Nucleus accumbens (tissue), 56 donors: Measurements from ENCODE around the gene SLC35B2.
A peak's percentile ranks its signal among the peaks of the same experiment; 100 is the strongest.

Experiments used
- DNase-seq, 56 donors: peaks; one replicate each; lab custom pipeline; 2025; lab: John Stamatoyannopoulos, UW

Gene SLC35B2

DNA sequence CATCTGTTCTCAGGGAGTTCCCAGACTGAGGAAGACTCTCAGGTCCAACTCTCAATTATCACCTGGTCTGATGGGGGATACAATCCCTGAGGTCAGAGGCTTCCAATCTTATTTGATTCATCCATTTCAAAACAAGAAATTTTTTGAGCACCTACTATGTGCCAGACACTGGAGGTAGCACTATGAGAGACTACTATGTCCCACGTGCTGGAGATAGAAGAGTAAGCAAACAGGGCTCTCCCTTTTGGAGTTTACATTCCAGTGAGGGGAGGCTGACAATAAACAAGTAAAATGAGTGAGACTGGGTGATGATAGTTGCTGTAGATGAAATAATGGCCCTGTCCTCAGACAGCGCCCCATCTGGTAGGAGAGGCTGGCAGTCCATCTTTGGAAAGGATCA, 29.4 kb upstream of the SLC35B2 start:
- DNase-seq: no peak

DNA sequence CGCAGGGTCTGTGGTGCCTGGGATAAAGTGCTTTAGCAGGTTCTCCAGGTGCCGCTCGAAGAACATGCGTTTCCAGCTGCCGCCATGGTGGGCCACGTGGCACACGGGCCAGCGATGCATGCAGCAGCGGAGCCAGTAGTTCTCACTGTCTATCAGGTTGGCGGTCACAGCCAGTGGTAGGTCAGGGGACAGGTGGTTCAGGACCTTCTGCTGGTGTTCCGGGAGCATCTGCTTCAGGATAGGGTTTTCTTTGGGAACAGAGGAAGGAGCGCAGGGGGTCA, 28.9 kb upstream of the SLC35B2 start:
- DNase-seq: no peak

DNA sequence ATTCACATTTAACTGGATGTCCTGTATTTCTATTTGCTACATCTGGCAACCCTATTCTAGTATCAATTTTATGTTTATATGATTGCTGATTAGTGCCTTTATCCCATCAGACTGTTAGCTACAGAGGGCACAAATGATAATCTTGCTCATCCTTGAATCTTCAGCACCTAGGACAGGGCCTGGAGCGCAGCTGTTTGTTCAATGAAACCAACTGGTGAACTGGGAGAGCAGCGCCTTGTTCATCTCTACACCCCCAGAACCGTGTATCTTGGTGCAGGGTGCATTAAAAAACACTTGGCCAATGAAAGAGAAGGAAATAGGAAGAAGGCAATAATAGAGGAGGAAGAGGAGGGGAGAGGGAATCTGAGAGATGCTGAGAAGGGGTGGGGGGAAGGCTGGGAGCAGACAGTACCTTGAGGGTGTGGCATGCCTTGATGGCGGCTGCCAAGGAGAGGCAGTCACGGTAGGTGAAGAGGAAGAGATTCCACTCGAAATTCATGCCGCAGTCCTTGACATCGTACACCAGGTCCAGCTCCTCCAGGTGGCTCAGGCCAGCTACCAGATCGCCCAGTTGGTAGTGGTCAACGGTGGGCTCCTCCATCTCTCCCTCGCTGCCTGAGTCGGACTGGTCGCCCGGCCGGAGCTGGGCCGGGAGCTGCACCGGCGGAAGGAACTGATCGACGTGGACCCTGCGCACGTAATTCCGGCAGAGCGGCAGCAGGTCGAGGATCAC, 28.4 kb upstream of the SLC35B2 start:
- DNase-seq: no peak

DNA sequence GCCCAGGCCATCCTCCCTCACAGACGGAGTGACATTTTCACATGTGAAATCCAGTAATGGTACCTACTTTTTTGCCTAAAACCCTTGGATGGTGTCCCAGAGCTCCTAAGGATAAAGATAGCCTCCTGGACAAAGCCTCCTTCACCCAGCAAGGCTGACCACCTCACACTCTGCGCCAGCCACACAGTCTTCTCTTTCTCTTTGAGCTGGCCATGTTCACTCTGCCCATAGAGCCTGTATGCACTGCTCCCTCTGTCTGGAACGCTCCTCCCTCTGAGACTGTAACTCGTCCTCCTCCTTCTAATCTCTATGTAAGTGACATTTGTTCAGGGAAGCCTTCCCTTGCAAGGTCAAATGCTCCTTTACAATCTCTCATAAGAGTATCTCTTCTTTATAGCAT, 27.5 kb upstream of the SLC35B2 start:
- DNase-seq: no peak

DNA sequence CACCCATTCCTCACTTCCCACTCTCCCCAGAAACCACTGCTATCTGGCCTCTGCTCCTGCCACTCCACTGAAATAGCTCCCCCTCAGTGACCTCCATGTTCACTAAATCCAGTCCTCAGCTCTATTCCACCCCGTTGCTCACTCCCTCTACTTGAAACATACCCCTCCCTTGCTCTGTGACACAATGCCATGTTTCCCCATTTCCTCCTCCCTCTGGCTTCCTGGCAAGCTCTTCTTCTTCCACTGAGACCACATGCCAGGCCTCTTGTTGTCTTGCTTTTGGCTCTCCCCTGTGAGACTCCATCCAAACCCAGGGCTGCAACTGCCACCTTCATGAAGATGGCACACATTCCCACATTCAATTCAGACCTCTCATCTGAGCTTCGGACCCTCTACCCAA, 26.8 kb upstream of the SLC35B2 start:
- peak in 5 of 56 donors; percentile 18 to 32 (median 25) for DNase-seq

DNA sequence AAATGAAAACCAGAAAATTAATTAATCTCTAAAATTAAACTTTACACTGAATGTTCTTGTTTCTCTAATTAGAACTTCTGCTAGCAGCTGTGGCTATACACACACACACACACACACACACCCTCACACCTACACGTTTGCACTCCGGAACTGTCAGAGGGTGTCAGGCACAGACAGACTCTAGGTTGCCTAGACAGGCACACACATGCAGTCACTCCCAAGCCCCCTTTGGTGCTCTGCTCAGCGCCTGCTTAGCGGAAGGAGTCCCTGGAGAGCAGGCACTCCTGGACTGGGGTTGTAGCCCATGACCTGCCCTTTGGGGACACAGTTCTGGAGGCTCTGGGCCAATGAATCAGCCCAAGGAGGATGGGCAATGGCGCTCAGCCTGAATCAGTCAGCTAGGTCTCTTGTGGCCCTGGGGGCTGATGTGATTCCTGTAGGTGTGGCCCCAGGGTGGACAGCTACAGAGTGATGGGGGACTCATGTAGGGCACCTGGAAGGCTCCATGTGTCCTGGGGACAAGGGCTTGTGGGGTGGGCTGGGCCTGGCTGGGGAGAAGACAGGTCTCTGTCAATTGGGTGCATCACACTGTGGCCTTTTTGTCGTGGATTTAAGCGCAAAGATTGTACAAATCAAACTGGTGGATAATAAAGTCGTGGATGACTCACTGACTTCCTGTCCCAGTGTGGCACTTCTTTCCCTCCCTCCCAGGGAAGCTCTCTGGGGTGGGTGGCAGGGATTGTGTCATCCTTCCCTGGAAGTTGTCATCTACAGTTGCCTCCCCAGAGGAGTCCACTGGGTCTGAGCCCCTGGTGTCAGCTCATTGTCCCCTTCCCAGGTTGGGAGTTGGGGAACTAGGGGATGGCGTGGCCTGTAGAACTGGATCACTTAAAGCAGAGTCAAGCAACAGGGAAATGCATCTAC, 21.7 kb upstream of the SLC35B2 start:
- DNase-seq: peak in 23 of 56 donors; percentile 3 to 69 (median 28)

- DNase-seq: no peak
These were observed 21.0 kb upstream of the SLC35B2 start for GRCh38 chr6:44278315-44278714.

GRCh38 chr6:44277763-44278162, 20.4 kb upstream of the SLC35B2 start:
- DNase-seq: no peak

DNA sequence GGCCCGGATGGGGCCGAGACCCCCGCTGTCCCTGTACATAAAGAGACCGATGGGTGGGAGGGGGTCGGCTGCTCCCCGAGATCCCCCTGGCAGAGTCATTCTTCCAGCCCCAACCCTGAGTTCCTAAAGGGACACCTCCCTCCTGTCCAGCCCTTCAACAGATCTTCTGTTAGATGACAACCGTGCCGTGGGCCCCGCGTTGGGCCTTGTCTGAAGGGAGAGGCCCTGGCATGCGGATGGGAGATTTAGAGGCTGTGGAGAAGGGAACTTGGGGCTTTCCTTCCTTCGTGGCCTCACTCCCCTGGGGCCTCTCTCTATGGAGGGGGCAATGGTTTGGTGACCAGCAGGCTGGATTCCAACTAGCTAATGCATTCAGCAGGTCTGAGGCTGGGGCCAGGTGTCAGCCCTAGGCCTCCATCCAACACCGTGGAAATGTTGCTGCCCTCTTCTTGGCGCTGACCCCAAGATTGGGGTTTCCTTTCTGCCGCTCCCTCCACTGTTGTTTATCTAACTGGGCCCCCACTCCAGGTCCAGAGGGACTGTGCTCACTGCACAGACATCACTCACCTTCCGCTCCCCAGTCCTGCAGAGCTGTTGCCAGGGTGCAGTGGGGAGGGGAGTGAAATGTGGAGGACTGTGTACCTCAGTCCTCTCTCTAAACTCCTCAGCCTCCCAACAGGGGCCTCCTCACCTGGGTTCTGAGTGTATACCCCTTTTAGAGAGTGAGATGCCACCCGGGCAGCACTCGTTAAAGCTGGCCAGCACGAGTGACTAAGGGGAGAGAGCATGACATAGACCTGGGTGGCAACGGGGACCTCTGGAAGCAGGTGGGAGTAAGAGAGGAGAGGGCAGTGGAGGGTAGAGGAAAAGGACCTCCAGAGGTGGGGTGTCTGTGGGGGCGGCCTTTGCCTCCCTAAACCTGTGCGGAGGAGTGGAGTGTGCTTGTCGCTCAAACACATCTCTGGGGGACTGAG, 19.6 kb upstream of the SLC35B2 start:
- DNase-seq: no peak

DNA sequence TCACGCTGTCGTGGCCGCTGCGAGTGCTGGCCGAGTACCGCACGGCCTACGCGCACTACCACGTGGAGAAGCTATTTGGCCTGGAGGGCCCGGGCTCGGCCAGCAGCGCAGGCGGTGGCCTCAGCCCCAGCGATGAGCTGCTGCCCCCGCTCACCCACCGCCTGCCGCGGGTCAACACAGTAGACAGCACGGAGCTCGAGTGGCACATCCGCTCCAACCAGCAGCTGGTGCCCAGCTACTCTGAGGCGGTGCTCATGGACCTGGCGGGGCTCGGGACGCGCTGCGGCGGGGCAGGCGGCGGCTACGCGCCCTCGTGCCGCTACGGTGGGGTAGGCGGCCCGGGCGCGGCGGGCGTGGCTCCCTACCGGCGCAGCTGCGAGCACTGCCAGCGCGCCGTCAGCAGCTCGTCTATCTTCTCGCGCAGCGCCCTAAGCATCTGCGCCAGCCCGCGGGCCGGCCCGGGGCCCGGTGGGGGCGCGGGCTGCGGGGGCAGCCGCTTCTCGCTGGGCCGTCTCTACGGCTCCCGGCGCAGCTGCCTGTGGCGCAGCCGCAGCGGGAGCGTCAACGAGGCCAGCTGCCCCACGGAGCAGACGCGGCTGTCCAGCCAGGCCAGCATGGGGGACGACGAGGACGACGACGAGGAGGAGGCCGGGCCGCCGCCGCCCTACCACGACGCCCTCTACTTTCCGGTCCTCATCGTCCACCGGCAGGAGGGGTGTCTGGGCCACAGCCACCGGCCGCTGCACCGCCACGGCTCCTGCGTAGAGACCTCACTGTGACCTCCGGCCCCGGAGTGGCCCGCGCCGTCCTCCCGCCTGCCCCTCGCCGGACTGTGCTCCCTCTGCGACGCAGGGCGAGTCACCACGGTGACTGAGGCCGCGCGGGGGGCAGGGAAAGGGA, 18.7 kb upstream of the SLC35B2 start:
- DNase-seq: no peak

- DNase-seq: no peak
These were observed 18.0 kb upstream of the SLC35B2 start for GRCh38 chr6:44275271-44275748.

DNA sequence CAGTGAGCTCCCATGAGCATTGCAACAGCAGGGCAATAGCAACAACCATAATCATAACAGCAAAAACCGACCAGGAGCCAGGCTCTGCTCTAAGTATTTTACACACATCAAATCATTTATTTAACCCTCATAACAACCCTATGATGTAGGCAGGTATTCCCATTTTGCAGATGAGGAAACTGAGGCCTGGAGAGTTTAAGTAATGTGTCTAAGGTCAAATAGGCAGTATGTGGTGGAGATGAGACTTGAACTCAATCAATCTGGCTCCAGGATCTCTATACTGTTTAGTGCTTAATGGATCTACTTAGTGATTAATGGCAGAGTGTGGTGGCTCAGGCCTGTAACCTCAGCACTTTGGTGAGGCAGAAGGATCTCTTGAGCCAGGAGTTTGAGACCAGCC, 16.3 kb upstream of the SLC35B2 start:
- no peak for DNase-seq

GRCh38 chr6:44272999-44273566, 15.8 kb upstream of the SLC35B2 start:
- no peak for DNase-seq

GRCh38 chr6:44272529-44272928, 15.2 kb upstream of the SLC35B2 start:
- DNase-seq: no peak

DNA sequence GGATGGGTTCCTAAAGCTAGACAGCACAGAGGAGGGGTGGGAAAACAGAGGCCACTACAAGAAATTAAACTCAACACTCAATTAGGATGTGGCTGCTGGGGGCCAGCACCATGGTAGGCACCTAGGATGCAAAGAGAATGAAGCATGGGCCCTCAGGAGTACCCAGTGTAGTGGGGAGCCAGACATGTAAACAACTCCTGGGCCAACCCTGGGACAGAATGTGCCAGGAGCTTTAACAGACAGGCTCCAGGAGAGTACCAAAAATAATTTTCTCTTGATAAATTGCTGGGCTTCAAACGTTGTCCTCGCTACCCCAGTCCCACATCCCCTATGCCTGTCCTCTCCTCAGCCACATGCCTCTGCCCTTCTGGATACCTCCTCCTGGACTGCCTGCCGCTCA, 14.6 kb upstream of the SLC35B2 start:
- no peak for DNase-seq

DNA sequence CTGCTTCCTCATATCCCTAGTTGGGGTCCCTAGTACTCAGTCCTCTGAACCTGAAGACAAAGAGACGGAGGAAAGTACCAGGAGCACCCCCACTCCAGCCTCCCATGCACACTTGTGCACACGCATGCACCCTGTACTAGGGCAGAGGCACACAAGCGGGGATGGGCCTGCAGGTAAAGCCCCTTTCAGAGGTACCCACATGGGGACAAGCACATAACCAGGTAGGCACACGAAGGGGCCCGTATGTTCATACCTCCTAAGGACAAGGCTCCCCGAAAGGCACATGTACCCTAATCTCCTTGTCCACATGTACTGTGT, 14.0 kb upstream of the SLC35B2 start:
- DNase-seq: no peak

DNA sequence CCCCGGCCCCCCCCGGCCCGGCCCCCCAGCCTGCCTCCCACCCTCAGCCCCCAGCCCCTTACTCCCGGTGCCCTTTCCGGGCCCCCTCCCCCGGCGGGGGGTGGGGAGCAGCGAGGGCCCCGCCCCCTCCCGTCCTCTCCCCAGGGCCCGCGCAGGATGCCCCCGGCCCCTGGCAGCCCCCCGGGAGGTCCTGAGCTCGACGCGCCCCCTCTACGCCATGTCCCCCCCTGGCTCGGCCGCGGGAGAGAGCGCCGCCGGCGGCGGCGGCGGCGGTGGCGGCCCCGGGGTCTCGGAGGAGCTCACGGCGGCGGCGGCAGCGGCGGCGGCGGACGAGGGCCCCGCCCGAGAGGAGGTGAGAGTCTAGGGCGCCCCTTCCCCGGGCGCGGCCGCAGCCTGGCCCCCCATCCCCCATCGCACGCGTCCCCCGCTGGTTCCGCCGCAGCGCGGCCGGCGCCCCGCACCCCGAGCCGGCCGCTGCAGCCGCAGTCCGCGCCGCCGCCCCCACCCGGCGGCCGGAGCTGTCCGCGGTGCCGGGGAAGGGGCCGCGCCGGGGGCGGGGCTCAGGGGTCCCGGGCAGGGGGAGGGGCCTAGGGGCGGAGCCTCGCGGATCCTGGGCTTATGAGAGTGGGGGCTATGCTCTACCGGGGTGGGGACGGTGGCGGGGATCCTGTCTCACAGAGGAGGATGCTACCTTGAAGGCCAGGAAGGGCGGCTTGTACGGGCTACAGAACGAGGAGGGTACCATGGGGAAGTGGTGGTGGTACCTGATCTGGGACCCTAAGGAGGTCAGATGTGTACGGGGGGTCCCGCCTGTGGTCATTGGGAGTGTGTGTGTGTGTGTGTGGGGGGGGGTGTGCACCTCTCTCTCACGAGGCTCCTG, 13.4 kb upstream of the SLC35B2 start:
- peak in 3 of 56 donors; percentile 11 to 64 (median 27) for DNase-seq

GRCh38 chr6:44269921-44270525, 12.7 kb upstream of the SLC35B2 start, which contains the start of gene TMEM151B:
Gene TMEM151B, plus strand, starts transcription at chr6:44270450. Its CDS starts 293 bp downstream, at chr6:44270743.
- DNase-seq: peak in 25 of 56 donors; percentile 13 to 68 (median 31)
